GM21723 (cell line): ENCODE results near the gene ARHGEF33.

ENCODE experiments used
- ATAC-seq: cut with Tn5 transposase; IDR thresholded peaks from one replicate; pipeline ENCODE4 v1.9.1; 2021; ENCODE audit warnings: mild to moderate bottlenecking, moderate library complexity; ENCODE audit not compliant: unreplicated experiment

The ARHGEF33 gene

DNA sequence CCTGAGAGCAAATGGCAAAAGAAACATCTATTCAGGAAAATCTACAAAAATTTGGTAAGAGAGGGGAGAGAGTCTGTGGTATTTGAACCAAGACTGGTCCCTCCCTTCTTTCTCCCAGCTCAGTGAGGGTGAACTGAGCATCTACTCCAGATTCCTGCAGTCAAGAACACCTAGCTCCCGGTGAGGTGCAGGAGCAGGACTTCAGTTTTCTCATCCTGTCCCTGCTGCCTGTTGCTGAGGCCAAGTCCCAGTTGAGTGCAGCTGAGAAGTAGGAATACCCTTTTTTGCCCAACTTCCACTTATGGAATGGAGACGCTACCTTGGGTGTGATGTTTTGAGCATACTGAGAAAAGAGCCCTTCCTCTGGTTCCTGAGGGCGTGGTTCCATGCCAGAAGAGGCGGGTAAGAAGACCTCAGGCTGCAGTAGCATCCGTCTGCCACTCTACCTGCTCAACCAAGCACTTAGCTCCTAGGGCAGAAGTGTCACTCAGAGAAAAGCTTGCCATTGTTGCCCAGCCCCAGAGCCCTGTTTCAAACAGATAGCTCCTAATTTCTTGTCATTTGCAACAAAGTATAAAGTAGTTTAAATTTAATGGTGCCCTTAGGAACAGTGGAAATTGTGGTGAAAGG is 118.3 kb downstream of the ARHGEF33 start:
- ATAC-seq, result no peak

DNA sequence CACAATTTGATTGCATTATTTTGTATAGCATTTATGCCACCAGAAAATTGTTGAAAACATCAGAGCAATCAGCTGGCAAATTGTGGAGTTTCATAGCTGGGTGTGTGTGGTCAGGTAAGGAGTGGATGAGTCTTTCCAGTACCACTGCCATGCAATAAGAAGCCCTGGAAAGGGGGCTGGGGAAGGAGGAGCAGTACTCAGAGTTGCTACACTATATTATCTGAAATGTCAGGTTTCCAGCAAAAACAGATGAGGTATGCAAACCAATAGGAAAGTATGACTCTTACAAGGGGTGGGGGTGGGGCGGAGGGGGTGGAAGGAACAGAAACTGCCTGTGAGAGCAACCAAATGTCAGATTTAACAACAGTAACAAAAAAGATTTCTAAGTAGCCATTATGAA is 119.0 kb downstream of the ARHGEF33 start:
- ATAC-seq, result no peak

DNA sequence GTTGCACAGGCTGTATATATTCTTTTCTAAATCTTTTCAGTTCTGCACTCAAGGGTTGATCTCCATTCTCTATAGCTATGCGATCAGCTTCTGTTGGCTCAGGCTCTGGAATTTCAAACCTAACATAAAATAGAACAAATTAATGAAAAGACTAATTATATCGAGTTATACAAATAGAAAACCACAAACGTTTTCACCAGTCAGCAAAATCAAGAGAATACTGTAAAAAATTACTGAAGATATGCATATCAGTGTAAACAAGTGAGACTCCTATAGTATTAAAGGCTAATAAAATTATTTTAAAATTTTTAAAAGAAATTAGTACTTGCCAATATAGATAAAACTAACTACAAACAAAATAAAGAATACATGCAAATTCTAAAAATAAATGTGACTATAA is 124.2 kb downstream of the ARHGEF33 start:
- no peak for ATAC-seq

DNA sequence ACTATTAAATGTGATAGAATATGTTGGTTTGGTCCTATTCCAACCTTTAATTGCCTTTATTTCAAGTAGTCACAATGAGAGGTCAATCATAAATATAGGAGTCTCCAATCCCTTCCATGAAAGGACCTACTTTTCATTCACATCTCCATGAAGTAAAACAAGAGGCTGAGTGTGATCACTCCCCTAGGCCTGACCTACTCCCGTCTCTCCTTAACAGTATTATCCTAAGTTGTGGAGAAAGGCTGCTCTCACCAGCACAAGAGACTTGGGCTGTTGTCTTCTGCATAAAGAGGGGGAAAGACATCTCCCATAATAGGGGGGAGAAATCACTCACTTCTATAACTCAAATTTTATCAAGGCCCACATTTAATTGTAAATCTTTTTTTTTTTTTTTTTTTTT is 125.7 kb downstream of the ARHGEF33 start:
- no peak for ATAC-seq

DNA sequence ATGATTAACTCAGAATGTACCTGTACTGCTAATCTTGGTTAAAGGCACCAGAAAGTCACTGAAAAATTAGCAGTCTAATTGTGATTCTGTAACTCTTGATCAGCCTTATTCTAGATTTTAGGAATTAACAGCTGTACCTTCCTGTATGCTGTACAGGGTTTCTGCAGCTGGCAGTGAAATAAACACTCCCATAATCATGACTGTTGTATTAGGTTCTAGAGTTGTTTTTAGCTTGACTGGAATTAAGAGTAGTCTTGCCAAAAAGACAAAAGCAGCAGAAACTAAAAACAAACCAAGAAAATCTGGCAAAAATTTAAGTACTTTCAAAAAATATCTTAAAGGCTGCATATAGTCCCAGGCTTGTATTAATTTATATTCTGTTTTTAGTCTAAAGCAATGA is 127.7 kb downstream of the ARHGEF33 start:
- no peak for ATAC-seq

DNA sequence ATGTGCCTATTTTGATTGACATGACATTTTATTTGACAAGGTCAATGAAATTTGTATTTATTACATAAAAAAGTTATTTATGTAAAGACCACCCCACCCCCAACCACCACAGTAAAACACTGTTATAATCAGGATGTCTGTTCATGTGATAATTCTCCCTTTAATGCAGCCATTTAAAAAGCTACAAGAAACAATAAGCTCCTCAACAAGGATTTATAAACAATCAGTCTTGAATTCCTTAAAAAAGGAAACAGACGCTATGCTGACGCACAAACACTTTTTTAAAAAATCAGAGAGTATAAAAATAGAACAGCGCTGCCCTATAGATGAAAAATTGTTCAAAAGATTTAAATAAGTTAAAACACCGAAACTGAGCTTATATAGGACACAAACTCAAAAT is 129.0 kb downstream of the ARHGEF33 start:
- no peak for ATAC-seq

DNA sequence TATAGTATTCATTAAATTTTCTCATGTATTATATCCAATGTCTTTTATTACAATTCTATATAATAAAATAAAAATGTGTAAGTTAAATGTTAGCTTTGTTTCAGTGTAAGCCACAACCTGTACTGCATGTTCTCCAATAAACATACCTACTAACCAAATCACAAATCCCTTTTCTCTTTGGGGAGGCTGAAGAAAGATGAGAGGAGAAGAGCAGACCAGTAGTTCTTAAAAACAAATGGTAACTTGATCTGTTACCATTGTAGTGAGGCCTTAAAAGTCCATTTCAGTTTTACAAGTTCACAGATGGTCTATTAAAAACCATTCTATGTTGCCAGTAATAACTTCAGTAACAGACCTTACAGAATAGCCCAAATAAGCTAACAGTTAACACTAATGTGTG is 130.7 kb downstream of the ARHGEF33 start:
- no peak for ATAC-seq

DNA sequence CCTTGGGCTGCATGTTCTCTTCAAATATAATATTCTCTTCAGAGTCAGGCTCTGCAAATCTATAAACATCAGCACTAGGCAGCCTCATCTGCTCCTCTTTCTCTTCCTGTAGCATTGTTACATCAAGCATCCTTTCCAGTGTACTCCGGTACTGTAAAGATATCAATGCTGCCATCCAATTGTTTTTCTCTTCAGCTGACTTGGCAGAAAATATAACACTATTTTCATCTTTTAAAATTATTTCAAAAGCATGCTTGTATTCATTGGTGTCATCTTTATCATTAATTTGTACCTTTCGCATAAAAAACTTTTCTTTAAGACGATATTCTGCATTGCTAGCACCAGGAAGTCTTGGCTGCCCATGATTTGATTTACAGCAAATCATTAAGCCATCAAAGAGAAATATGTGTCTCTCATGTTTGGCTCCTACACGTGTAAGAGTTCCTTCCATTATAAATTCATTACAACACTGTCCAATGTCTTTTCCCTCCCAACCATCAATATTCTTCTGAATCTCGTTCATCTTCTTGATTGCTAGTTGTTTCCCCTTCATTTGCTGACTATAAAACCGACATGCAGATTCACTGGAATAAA is 133.1 kb downstream of the ARHGEF33 start:
- ATAC-seq, result no peak

DNA sequence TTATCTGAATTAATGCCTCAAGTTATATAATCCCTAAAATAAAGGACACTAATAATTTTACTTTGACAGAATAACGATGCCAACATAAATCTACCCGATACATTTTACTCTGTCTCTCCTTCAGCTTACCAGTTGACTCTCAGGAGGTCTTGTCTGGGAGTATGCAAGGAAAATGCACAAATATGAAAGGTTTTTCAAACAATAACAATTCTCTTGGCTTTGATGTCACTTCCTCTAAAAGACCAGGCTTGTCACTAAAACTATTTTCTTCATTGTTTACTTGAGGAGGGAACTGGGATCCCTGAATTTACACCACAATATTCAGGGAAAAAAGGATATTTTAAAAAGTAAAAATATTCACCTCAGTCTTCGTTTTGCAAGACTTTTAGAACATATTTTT is 134.0 kb downstream of the ARHGEF33 start:
- no peak for ATAC-seq

DNA sequence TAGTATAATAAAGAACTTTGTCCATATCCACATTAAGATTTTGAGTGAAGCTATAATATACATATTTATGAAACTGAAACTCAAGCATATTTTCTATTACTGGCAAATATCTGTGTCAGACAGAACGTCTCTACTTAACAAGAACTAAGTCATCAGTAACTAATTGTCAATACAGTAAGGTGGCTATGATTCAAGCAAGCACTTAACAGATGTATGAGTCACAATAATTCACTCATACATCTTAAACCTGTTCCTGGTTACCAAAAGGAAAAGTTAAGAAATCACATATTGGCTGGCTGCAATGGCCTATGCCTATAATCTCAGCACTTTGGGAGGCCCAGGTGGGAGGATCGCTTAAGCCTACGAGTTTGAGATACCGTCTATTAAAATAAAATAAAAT is 135.2 kb downstream of the ARHGEF33 start:
- no peak for ATAC-seq
